ENCODE results near the gene NSL1.
"Not testable (repeated sequence)": the region's sequence is repeated elsewhere in the genome, so short reads cannot be mapped to it uniquely, and the experiment has no call there.

Gene NSL1

DNA sequence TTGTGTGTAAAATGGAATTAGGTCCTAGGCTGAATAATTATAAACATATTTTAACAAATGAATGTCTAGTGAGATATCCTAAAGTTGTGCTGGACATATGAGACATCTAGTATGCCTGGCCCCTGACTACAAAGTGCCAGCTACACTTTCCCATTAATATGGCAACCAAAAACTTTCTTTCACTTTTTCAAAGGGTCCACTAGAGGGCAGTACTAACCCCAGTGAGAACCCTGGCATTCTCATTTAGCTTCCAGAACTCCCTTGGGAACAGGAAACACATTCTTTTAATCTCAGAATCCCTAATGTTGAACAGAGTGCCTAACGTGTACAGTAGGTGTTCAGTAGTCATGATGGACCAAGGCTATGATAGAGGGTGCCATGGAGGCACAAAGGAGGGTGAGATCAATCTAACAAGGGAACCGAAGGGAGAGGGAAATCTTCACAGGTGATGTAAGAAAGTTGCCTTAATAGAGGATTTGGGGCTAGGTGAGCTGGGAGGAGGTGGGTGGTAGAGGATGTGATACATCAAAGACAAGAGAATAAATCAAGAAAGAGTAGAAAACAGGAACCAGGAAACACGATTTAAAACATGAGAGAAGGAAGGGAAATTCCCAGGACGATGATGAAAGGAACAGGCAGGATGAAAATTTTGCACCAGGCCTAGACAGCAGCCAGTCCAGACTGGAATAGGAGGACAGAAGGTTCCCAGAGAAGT lies 41.6 kb downstream of the NSL1 start:
- no peak for DNase-seq (ENCODE audit: low spot score)

- DNase-seq (ENCODE audit: low spot score): no peak
Observed at GRCh38 chr1:212746546-212746945, 45.0 kb downstream of the NSL1 start.

- DNase-seq (ENCODE audit: low spot score): no peak
Observed at GRCh38 chr1:212745303-212745702, 46.3 kb downstream of the NSL1 start.

- no peak for DNase-seq (ENCODE audit: low spot score)
Observed at GRCh38 chr1:212743901-212744475, 47.6 kb downstream of the NSL1 start.

GRCh38 chr1:212738330-212738729 lies 53.2 kb downstream of the NSL1 start:
- DNase-seq (ENCODE audit: low spot score): no peak

DNA sequence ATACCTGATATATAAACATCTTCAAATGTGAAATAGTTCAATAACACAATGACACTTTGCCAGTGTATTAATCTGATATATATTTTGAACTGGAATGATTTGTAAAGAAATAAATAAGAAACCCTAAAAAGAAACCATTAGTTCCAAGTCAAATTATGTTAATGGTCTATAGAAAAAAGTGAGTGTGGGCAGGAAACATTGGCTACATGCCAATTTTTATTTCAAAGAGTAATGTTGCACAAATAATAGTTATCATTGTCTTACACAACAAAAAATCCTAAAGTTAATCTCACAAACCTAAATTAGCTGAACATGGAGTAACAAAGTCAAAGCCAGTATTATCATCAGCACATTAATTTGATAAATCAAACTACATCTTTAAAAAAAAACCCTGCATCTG lies 54.0 kb downstream of the NSL1 start:
- no peak for DNase-seq (ENCODE audit: low spot score)

- no peak for DNase-seq (ENCODE audit: low spot score)
Observed at GRCh38 chr1:212733109-212733508, 58.5 kb downstream of the NSL1 start.

DNA sequence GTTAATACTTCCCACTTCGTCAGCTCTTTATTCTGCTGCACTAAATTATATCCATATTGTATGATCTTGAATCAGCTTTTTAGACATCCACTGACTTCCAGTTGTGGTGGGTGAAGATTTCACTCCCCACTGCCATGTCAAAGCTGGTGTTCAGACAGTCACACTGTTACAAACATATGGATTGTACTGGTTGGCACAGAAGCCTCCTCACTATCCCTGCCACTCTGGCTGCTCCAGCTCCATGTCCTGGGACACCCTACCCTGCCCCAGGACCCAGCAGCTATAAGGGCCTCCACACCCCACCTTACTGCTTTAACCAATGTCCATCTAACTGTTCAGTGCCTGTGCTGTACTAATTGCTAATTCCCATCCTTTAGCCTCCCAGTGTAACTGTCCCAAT lies 59.9 kb downstream of the NSL1 start:
- no peak for DNase-seq (ENCODE audit: low spot score)

DNA sequence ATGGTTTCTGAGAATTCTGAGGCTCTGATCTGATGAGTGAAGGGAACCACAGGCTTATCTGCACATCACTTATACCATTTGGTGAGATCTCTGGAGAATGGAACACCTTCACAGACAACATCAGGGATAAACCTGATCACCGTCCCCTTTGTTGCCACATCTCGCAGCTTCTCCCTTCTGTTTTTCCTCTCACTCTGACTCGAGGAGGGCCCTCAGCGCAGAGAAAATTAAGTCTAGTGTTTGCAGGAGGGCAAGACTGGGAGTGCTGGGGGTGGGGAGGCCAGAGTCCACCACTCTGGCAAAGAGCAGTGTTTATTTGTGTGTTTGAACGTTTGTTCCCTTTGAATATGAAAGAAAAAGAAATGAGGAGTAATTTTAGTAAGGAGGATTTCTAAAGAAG lies 63.0 kb downstream of the NSL1 start:
- DNase-seq (ENCODE audit: low spot score): no peak

DNA sequence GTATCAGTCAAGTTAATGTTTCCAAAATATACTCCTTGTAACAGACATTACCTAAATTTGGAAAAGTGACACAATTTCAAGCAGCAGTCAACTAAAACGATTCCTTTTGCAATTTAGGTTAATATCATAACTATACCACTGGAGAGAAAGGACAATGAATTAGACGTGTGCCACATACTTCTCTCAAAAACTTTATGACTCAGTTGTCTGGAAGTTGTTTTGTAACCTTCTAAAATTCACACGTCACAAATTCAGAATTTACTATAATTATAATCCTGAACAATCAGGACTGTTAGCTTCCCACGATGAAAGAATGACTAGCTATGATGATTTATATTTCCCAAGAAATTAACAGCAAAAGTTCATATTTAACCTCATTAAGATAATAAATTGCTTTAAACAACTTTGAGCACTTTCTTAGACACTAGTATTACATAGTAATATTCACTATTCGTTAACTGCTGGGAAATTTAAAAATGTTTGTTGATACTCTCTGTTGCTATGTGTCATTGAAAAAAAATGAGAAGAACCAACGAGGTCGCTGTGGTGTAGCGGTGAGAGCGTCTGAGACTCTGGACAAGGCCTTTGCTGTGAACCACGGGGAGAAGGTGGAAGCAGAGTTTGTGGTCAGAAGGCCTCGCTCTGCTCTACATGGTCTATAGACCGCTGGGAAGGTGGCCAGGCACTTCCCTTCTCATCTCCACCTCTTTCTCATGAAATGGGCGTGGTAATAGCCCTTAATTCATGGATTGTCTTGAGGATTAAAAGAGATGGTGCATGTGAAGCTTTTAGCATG lies 64.0 kb downstream of the NSL1 start:
- no peak for DNase-seq (ENCODE audit: low spot score)

DNA sequence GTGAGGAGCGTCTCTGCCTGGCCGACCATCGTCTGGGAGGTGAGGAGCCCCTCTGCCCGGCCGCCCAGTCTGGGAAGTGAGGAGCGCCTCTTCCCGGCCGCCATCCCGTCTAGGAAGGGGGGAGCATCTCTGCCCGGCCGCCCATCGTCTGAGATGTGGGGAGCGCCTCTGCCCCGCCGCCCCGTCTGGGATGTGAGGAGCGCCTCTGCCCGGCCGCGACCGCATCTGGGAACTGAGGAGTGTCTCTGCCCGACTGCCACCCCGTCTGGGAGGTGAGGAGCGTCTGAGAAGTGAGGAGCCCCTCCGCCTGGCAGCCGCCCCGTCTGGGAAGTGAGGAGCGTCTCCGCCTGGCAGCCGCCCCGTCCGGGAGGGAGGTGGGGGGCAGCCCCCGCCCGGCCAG lies 66.9 kb downstream of the NSL1 start:
- not testable (repeated sequence) for DNase-seq (ENCODE audit: low spot score)

- DNase-seq (ENCODE audit: low spot score): no peak
Observed at GRCh38 chr1:212722270-212722957, 69.2 kb downstream of the NSL1 start.

GRCh38 chr1:212721388-212722247 lies 70.0 kb downstream of the NSL1 start:
- no peak for DNase-seq (ENCODE audit: low spot score)

- no peak for DNase-seq (ENCODE audit: low spot score)
Observed at GRCh38 chr1:212719633-212720032, 71.9 kb downstream of the NSL1 start.

DNA sequence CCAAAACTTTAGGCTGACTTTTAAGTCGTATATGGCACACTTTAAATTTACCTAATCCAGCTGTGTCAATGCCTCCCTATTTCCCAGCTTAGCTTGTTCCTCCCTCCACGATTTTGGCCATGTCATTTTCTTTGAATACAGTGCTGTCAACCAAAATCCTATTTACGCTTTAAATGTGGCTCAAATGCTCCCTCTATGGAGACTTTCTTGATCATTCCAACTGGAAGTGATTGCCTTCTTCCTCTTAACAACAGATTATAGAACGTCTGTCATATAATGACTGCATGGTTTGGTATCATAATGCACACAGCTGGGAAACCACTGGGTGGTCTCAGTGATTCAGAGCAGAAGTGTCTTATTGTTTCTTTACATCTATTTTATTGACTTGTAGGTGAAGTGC lies 73.1 kb downstream of the NSL1 start:
- no peak for DNase-seq (ENCODE audit: low spot score)

- DNase-seq (ENCODE audit: low spot score): no peak
Observed at GRCh38 chr1:212716161-212716560, 75.4 kb downstream of the NSL1 start.

GRCh38 chr1:212713465-212714136 lies 78.0 kb downstream of the NSL1 start:
- no peak for DNase-seq (ENCODE audit: low spot score)

DNA sequence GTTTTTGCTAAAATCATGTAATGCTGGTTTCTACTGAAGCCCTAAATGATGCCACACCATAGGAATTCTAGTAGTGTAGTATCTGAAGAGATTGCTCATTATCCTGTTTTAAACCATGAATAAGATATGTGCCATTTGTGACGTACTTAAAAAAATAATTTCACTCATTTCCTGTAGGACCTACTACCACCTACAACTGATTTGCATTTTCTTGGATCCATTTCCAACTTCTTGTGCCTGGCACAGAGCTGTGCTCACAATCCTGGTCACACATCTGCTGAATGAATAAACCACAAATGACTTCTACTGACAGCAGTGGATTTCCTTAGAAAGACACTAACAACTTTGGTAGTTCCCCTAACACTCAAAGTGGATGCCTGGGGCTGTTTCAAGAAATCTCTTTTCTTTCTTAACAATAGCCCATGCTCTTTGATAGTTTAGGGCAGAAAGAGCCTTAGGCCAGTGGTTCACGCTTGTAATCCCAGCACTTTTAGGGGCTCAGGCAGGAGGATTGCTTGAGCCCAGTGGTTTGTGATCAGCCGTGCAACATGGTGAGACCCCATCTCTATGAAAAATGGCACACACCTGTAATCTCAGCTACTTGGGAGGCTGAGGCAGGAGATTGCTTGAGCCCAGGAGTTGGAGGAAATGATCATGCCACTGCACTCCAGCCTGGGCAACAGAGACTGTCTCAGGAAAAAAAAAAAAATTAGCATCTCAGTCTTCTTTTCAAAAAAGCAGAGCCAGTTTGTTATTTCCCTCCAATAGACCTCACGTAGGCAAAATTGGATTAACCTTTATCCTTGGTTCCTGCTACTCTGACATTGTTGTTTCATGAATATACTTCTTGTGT lies 78.9 kb downstream of the NSL1 start:
- DNase-seq (ENCODE audit: low spot score): no peak

- not testable (repeated sequence) for DNase-seq (ENCODE audit: low spot score)
Observed at GRCh38 chr1:212711974-212712373, 79.6 kb downstream of the NSL1 start.

DNA sequence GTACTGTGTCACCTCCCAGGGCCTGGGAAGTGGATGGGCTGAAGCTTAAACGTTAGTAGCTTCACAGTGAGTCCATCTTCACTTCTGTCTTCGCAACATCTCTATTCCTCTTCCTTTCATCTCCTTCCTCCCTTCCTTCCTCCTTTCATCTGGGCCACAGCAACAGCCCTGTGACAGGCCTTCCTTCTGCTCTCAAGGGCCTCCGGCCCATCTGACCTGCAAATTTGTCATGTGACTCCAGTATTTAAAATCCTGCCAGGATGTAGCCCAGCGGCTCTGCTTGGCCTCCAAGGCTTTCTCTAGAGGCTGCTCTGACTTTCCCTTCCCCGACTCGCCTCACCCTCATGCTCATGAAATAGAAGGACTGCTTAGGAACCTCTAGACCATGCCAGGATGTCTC lies 81.0 kb downstream of the NSL1 start:
- DNase-seq (ENCODE audit: low spot score): no peak

Data from left forelimb (tissue), 1 donor.